Neutrophil (primary cell): ENCODE measurements around the gene ANKS4B.

ENCODE experiments used
- H3K27ac ChIP-seq: fragments of 200-600 bp; sonication (generic); 2 replicates; pipeline ENCODE4 v1.5.1; 2016; ENCODE audit warnings: mild to moderate bottlenecking, moderate library complexity
- H3K27me3 ChIP-seq: fragments of 200-600 bp; sonication (generic); 2 replicates; pipeline ENCODE4 v1.6.0; 2016; ENCODE audit warnings: mild to moderate bottlenecking
- H3K36me3 ChIP-seq: fragments of 200-600 bp; sonication (generic); 2 replicates; pipeline ENCODE4 v1.5.1; 2017
- H3K4me1 ChIP-seq, 2 experiments: fragments of 200-600 bp in 1 of 2; sonication (generic) in 1 of 2; 1 replicate in 1 of 2; 2 replicates in 1 of 2; pipeline versions ENCODE4 v1.5.1 to v1.6.1; 2013 to 2016; ENCODE audit warnings: low read depth in 1 of 2, low read length in 1 of 2, mild to moderate bottlenecking in 1 of 2, moderate library complexity in 1 of 2; ENCODE audit not compliant: control insufficient read depth in 1 of 2, insufficient read depth in 1 of 2
- H3K4me3 ChIP-seq, 2 experiments: fragments of 200-600 bp in 1 of 2; sonication (generic) in 1 of 2; 1 replicate in 1 of 2; 2 replicates in 1 of 2; pipeline ENCODE4 v1.5.1; 2013 to 2016; ENCODE audit warnings: low read depth in 1 of 2, low read length in 1 of 2, mild to moderate bottlenecking in 1 of 2, moderate library complexity in 1 of 2
- H3K9me3 ChIP-seq: fragments of 200-600 bp; sonication (generic); 2 replicates; pipeline ENCODE4 v1.5.1; 2016
- CTCF ChIP-seq: fragments of 200-600 bp; sonication (generic); IDR thresholded peaks from 2 replicates; pipeline ENCODE4 v1.5.1; 2016; ENCODE audit warnings: antibody characterized with exemption

ANKS4B gene

GRCh38 chr16:21226749-21227148, 6.8 kb upstream of the ANKS4B start:
- no peak overlapping the region for H3K27ac ChIP-seq
- peaks cover 58% of the 10 kb centered on the region for H3K27me3 ChIP-seq
- H3K4me1 ChIP-seq = no peaks in the 10 kb centered on the region
- no peaks in the 10 kb centered on the region for H3K36me3 ChIP-seq
- H3K4me3 ChIP-seq = no peak overlapping the region
- no peak for TF ChIP-seq CTCF
- no peaks in the 10 kb centered on the region for H3K9me3 ChIP-seq

- Histone ChIP-seq H3K27me3 (peaks cover 57% of the 10 kb centered on the region), H3K36me3 (no peaks in the 10 kb centered on the region), H3K4me3 (no peak overlapping the region), H3K4me1 (no peaks in the 10 kb centered on the region), H3K27ac (no peak overlapping the region), H3K9me3 (no peaks in the 10 kb centered on the region)
- TF ChIP-seq CTCF = no peak
These were observed 5.6 kb upstream of the ANKS4B start for GRCh38 chr16:21227866-21228265.

- TF ChIP-seq CTCF = no peak
- Histone ChIP-seq H3K36me3 (no peaks in the 10 kb centered on the region), H3K4me3 (no peak overlapping the region), H3K27ac (no peak overlapping the region), H3K4me1 (no peaks in the 10 kb centered on the region), H3K27me3 (peaks cover 53% of the 10 kb centered on the region), H3K9me3 (no peaks in the 10 kb centered on the region)
These were observed 5.1 kb upstream of the ANKS4B start for GRCh38 chr16:21228361-21228872.

- no peak overlapping the region for H3K27ac ChIP-seq
- peaks cover 34% of the 10 kb centered on the region for H3K27me3 ChIP-seq
- no peak for TF ChIP-seq CTCF
- no peak overlapping the region for H3K4me3 ChIP-seq
- no peaks in the 10 kb centered on the region for H3K4me1 ChIP-seq
- no peaks in the 10 kb centered on the region for H3K36me3 ChIP-seq
- no peaks in the 10 kb centered on the region for H3K9me3 ChIP-seq
These were observed 416 bp upstream of the ANKS4B start for GRCh38 chr16:21233045-21233520.

GRCh38 chr16:21235199-21235585, 1.7 kb downstream of the ANKS4B start:
- H3K4me3 ChIP-seq = no peak overlapping the region
- TF ChIP-seq CTCF = no peak

GRCh38 chr16:21236831-21237230, 3.3 kb downstream of the ANKS4B start:
- no peak for TF ChIP-seq CTCF
- Histone ChIP-seq H3K36me3 (no peaks in the 10 kb centered on the region), H3K9me3 (no peaks in the 10 kb centered on the region), H3K27me3 (peaks cover 17% of the 10 kb centered on the region), H3K27ac (no peak overlapping the region), H3K4me3 (no peak overlapping the region), H3K4me1 (no peaks in the 10 kb centered on the region)

More at GRCh38 chr16:21235199-21235585, 1.7 kb downstream of the ANKS4B start:
- H3K9me3 ChIP-seq = no peaks in the 10 kb centered on the region
- H3K36me3 ChIP-seq = no peaks in the 10 kb centered on the region
- H3K4me1 ChIP-seq = no peaks in the 10 kb centered on the region
- no peak overlapping the region for H3K27ac ChIP-seq
- H3K27me3 ChIP-seq = peaks cover 31% of the 10 kb centered on the region
